OCI-M2 (cell line): ENCODE data around the gene CYREN.
"Not testable (repeated sequence)": the region's sequence is repeated elsewhere in the genome, so short reads cannot be mapped to it uniquely, and the experiment has no call there.

Source experiments
- DNase-seq: peaks from one replicate; lab custom pipeline; 2025; ENCODE audit not compliant: unreplicated experiment; lab: John Stamatoyannopoulos, UW

The CYREN gene

DNA sequence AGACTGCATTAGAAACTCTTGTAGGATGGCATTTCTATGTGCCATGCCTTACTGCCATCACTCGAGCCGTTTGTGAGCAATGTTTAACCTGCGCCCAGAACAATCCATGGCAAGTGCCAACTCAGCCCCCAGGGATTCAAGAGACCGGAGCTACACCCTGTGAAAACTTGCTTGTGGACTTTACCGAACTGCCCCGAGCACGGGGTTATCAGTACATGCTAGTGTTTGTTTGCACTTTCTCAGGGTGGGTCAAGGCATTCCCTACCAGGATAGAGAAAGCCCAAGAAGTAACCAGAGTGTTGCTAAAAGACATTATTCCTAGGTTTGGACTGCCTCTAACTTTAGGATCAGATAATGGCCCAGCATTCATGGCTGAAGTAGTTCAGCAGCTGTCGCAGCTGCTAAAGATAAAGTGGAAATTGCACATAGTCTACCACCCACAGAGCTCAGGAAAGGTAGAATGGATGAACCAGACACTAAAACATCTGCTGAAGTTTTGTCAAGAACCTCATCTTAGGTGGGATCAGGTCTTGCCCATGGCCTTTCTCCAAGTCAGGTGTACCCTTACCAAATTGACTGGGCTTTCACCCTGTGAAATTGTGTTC, 8.9 kb upstream of the CYREN start:
- no peak for DNase-seq

DNA sequence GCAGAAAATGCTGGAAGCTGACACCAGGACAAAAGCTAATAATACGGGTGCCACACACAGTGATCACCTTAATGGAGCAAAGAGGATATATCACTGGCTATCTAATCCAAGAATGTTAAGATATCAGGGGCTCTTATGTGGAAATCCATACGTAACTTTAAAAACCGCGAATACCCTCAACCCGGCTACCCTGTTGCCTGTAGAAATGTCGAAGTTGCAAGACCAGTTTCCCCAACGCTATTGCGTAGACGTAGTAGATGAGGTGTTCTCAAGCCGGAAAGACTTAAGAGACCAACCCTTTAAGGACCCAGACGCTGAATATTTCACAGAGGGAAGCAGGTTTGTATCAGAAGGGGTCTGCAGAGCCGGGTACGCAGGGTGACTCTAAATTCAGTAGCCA, 7.9 kb upstream of the CYREN start:
- no peak for DNase-seq

GRCh38 chr7:135177028-135177696, 6.7 kb upstream of the CYREN start:
- DNase-seq = no peak

DNA sequence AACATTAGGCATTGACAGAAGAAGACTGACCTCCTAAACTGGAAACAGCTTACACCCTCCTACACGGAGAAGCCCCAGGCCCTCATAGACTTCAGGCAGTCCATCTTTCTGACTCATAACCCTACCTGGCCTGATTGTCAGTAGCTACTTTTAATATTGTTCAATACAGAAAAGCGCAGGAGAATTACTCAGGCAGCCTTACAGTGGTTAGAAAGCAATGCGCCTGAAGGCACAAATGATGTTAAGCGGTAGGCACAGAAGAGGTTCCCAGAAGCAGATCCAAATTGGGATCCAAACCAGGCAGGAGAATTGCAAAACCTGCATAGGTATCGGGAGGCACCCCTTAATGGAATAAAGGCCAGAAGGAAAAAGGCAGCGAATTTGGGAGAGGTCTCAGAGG, 5.4 kb upstream of the CYREN start:
- DNase-seq = no peak

DNA sequence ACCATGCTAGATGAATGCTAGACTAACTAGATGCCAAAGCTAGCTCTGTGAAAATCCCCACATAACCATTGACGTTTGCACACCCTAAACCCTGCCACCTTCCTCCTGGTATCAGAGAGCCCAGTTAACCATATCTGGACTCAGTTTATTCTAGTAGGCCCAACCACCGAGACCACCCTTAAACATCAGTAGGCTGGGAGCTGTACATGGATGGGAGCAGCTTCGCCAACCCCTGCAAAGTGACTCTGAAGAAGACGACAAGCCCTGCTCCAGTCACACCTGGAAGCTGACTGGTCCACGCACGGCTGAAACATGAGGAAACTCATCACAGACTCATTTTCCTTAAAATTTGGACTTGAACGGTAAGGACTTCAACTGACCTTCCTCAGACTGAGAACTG, 4.4 kb upstream of the CYREN start:
- no peak for DNase-seq

- not testable (repeated sequence) for DNase-seq
These were observed 3.4 kb upstream of the CYREN start for GRCh38 chr7:135173916-135174315.

DNA sequence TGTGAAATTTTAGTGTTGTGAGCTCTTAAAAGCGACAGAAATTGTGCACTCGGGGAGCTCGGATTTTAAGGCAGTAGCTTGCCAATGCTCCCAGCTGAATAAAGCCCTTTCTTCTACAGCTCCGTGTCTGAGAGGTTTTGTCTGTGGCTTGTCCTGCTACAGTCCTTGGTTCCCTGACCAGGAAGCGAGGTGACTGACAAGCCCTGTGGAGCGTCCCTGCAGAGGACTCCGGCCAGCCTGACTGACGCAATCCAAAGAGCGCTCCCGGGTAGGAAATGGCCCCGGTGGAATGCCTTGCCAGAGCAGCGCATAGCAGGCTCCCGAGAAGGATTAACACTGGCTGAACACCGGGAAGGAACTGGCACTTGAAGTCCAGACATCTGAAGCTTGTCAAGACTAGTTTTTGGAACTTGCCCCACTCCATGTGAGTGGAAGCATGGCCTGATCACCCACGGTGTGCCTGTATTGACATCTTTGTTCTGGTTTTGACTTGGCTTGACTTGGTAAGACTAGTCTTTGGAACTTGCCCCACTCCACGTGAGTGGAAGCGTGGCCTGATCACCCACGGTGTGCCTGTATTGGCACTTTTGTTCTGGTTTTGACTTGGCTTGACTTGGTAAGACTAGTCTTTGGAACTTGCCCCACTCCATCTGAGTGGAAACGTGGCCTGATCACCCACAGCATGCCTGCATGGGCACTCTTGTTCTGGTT, 1.2 kb upstream of the CYREN start:
- DNase-seq = not testable (repeated sequence)

GRCh38 chr7:135170998-135171481, 533 bp upstream of the CYREN start:
- DNase-seq = not testable (repeated sequence)

DNA sequence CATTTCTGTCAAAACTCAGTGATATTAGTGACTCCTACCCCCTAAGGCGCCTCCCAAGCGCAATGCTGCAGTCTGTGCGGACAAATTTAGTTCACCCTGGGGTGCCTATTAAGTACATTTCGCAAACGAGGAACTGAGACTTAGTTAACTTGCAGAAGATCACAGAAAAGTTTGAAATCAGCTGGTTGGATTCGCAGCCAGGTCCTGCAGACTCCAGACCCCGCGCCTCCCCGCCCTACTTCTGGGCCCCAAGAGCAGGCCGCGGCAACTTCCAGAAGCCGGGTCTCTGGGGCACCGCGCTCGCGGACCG, 588 bp downstream of the CYREN start:
- DNase-seq = no peak

DNA sequence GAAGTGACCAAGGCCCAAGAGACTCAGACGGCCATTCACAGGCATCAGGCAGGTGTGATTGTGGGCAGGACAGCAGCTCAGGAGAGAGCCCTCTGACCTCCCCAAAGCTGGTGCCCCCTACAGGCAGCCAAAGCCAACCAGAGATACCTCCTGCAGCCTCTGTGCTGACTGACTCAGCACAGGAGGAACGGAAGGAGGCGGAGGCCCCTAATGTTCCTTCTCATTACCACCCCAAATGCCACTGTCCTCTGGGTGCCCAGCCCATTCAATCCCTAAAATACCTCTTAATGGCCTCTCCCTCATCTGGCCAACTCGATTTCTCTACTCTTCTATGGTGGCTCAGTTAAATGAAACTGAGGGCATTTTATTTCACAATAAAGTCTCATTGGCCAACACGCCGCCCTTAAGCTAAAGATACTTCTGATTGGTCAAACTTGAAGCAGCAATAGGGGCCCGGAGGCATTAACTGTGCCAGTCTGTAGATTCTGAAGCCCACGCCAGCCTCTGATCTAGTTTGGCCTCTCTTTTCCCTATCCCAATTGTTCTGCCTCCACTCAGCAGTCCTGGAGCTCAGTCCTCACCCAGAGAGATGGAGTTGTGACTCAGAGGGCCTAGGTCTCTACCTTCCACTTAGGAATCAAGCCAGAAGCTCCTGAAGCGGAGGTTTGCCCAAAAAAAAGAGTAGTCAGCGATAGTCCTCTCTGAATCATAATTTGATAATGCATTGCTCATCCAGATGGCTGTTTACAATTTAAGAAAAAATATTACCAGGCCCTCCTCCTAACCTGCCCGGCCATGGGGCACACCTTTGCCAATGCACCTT, 1.2 kb downstream of the CYREN start:
- DNase-seq = no peak

DNA sequence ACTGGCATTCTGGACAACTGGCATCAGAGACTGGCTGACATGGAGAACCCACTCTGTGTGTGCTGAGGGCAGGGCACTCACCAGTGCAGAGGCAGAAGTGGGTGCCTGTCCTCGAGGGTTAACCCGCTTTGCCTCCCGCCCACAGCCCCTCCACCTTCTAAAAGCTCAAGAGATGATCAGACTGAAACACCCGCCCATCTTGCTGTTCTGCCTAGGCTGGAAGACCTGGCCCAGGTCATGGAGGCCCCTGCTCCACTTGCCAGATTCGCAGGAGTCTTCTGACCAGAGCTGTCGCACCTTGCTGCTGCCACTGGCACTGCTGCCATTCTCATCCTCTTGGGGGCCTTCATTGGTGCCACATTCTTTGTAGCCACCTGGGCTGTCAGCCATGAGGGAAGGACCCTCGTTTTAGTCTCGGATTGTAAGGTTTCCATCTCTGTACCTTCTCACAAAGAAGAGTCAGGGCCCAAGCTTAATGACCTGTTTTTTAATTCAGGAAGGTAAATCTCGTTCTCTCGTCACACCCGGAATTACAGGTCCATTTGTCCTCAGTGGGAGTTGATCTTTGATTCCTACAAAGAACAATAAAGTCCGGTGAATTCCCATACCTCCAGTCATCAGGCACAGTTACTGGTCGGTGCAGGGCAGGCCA, 1.9 kb downstream of the CYREN start:
- DNase-seq = no peak

DNA sequence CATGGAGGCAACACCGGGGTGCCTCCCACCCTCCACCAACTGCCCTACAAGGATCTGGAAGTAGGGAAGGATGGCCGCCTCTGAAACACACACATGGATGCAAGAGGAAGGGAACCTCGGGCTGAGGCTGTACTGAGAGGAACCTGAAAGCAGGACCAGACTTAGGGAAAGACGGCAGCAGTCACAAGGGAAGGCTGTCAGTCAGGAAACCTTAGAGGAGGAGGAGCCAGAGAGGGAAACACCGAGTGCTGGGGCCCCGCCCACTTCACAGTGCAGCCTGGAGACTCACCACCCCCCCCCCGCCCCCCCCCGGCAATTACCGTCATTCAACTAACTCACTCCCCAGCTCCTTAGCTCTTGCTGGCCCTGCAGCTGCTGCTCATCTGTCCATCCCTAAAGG, 2.5 kb downstream of the CYREN start:
- DNase-seq = no peak

DNA sequence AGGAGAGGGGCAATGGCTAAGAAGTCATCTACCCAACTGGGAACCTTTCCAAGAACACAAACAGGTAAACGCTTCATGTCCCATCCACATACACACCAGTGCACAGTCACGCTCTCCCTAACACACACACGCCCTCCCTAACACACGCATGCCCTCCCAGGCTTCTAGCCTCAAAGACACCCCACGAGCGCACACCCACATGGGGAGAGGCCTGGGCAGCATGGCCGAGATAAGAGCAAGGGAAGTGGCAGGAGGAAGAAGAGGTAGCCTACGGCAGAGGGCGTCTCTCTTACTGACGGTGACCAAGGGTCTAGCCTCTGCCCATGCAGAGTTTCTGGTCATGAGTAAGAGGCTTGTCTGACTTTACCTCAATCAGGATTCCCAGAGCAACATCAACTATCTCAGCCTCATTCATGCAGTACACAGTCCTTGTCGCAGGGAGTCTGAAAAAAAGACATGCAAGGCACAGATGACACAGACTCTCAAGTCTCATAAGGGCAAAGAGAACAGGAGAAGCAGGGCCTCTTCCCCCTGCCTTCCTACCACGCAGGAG, 3.1 kb downstream of the CYREN start:
- DNase-seq = no peak

DNA sequence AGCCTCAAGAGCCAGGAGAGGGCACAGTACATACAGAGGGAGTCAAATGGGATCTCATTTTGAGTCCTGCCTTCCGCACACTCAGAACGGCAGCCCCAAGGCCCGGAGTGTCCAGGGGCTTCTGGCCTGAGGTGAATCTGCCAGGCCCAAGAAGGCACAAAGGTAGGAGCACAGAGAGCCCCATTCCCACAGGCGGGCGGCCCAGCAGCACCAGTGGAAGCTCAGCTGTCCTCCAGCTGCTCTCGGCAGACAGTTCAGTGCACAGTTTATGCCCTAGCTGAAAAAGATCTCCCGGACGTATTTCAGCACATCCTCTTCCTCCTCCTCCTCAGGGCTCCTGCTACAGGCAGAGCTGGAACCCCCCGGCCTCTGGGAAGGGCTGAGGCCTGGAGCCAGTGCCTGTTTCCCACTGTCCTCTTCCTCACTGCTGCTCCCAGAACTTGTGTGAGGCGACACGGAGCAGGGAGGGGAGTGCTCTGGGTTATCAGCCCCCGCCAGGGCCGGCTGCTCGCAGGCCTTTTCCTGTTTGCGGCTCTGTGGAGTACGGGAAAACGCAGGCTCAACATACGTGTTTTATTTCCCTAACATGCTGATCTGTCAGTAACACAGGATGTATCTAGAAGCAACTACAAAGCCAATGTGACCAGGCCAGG, 4.0 kb downstream of the CYREN start:
- no peak for DNase-seq

DNA sequence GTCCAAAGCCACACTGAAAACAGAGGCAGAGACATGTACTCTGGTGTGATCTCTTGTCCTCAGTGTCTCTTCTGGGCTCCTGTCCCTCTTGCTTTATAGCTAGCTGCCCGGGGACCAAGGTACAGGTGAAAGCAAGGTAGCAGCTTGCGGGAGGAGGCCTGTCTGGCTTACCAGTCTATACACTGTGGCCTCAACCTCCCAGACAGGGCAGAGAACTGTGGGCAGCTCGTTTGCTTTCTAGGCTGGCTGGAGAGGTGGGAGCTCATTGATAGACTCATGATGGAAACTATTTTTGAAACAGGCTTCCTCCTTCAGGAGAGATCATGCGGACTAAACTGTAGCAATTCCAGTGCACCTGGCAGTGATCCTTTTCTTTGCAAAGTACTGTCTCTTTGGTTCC, 4.6 kb downstream of the CYREN start:
- no peak for DNase-seq

DNA sequence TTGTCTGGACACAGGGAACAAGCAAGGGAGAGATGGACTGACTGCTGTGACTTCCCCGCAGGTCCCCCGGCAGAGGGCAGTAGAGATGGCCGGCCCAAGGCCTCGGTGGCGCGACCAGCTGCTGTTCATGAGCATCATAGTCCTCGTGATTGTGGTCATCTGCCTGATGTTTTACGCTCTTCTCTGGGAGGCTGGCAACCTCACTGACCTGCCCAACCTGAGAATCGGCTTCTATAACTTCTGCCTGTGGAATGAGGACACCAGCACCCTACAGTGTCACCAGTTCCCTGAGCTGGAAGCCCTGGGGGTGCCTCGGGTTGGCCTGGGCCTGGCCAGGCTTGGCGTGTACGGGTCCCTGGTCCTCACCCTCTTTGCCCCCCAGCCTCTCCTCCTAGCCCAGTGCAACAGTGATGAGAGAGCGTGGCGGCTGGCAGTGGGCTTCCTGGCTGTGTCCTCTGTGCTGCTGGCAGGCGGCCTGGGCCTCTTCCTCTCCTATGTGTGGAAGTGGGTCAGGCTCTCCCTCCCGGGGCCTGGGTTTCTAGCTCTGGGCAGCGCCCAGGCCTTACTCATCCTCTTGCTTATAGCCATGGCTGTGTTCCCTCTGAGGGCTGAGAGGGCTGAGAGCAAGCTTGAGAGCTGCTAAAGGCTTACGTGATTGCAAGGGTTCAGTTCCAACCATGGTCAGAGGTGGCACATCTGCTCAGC, 6.0 kb downstream of the CYREN start:
- no peak for DNase-seq

DNA sequence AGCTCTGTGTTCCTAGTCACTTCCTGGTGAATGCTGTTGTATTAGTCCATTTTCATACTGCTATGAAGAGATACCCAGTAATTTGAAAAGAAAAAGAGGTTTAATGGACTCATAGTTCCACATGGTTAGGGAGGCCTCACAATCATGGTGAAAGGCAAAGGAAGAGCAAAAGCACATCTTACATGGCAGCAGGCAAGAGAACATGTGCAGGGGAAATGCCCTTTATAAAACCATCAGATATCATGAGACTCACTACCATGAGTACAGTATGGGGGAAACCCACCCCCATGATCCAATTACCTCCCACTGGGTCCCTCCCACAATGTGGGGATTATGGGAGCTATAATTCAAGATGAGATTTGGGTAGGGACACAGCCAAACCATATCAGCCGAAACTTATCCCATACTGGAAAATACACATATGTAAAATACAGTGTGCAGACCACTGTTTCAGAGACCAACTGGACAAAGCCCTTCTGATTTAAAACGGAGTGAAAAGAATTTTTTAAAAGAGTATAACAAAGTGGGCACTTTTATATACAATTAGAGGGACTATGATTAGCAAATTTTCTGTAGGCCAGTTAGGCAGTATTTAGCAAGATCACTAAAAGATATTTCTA, 8.0 kb downstream of the CYREN start:
- no peak for DNase-seq

DNA sequence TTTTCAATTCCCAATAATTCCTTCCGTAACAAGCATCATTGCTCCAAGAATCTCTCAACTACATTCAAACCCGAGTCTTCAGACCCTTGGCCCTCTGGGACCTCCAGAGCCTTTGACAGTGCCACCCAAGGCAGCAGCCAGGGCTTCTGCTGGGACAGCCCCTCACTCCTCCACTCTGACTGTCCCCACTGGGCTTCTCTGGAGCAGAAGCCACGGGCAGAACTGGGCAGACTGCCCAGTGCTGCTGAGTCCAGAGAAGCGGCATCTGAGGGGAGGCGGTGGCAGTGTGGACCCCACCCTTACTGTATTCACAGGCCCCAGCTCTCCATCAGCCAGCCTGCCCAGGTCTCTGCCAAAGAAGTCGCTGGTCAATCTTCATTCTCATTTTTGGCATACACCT, 8.8 kb downstream of the CYREN start:
- no peak for DNase-seq
